Cardiac fibroblast (primary cell): Measurements from ENCODE around the gene SLC7A6OS.

Experiments used
- DNase-seq, 2 donors: peaks; one replicate each; pipeline versions ENCODE4 v3.0.0 to v3.0.0-alpha.2; 2010; ENCODE audit warnings: low read depth in 2 of 2
- H3K4me3 ChIP-seq, 2 donors: replicated peaks in 1 of 2; 1 replicate in 1 of 2; 2 replicates in 1 of 2; pipeline ENCODE4 v1.5.1; 2011; ENCODE audit warnings: low read depth in 2 of 2, low read length in 2 of 2, mild to moderate bottlenecking in 2 of 2, moderate library complexity in 1 of 2
- TF ChIP-seq, protein P1 (sequence below): IDR thresholded peaks from one replicate; pipeline ENCODE4 v1.5.1; 2011; ENCODE audit warnings: low read depth, mild to moderate bottlenecking, low read length, inconsistent platforms

SLC7A6OS gene

GRCh38 chr16:68274441-68274840 lies 36.3 kb downstream of the SLC7A6OS start:
- DNase-seq = no peak
- TF ChIP-seq, protein P1, sequence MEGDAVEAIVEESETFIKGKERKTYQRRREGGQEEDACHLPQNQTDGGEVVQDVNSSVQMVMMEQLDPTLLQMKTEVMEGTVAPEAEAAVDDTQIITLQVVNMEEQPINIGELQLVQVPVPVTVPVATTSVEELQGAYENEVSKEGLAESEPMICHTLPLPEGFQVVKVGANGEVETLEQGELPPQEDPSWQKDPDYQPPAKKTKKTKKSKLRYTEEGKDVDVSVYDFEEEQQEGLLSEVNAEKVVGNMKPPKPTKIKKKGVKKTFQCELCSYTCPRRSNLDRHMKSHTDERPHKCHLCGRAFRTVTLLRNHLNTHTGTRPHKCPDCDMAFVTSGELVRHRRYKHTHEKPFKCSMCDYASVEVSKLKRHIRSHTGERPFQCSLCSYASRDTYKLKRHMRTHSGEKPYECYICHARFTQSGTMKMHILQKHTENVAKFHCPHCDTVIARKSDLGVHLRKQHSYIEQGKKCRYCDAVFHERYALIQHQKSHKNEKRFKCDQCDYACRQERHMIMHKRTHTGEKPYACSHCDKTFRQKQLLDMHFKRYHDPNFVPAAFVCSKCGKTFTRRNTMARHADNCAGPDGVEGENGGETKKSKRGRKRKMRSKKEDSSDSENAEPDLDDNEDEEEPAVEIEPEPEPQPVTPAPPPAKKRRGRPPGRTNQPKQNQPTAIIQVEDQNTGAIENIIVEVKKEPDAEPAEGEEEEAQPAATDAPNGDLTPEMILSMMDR = no peak
- no peak overlapping the region for H3K4me3 ChIP-seq

GRCh38 chr16:68273896-68274295 lies 36.9 kb downstream of the SLC7A6OS start:
- DNase-seq = no peak
- TF ChIP-seq, protein P1 = no peak
- H3K4me3 ChIP-seq = no peak overlapping the region

GRCh38 chr16:68273459-68273858 lies 37.3 kb downstream of the SLC7A6OS start:
- TF ChIP-seq, protein P1 = no peak
- no peak for DNase-seq
- no peak overlapping the region for H3K4me3 ChIP-seq

DNA sequence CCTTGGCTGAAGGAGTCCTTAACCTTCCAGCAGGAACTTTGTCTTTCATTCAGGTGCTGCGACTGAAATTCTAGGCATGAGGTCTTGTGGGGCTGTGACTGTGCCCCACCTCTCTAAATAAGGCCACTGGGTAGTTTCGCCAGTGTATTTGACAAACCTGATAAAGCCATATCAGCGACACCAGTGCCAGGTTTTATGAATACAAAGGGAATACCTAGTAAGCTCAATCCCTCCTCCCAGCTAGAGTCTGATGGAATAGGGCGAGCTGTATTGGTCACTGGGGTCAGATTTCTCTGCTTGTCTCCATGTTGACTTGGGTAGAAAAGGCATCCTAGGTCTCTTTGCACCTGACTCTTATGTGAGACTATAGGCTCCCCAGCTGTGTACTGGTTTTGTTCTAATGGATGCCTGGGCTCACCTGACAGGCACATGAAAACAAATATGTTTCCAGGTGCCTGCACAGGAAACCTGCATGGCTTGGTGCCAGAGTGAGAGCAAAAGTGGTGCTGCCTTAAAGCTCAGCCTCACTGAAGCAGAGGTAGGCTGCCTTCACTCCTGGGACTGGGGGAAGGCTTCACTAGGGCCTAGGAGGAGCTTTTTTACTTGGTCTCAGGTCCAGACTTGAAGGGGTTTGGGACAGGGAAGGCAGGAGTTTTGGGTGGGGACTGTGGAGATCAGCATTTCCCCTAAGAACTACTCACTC lies 38.1 kb downstream of the SLC7A6OS start:
- TF ChIP-seq, protein P1 = no peak
- DNase-seq = no peak
- no peak overlapping the region for H3K4me3 ChIP-seq

DNA sequence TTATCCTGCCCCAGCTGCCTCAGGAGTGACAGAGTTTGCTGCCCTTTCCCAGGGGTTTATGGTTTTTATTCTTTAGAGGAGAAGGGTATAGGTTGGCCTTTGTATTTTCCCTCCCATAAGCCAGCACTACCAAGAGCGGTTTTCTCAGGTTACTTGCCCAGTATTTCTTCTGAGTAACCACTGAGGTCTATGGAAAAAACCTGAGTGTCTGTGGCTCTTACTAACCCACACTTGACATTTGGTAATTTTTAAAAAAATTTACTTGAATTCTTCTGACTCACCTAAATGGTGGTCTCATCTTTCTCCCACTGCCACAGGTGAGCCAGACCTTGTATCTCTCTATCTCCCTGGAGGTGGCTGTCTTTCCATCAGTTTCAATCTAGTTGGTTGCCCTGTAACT lies 40.4 kb downstream of the SLC7A6OS start:
- TF ChIP-seq, protein P1 = no peak
- H3K4me3 ChIP-seq = no peak overlapping the region
- no peak for DNase-seq

DNA sequence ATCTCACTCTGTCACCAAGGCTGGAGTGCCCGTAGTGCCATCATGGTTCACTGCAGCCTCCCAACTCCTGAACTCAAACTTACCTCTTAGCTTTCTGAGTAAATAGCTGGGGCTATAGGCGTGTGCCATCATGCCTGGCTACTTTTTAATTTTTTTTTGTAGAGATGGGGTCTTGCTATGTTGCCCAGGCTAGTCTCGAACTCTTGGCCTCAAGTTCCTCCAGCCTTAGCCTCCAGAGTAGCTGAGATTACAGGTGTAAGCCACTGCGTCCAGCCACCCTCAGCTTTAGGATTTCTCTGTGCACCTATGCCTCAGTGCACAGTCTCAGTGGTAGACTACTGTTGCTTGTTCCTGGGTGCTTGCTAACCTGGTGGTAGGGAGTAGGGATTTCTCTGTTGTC lies 41.0 kb downstream of the SLC7A6OS start:
- H3K4me3 ChIP-seq = no peak overlapping the region
- DNase-seq = no peak
- TF ChIP-seq, protein P1 = no peak
